GM19099 (cell line): ENCODE data around the gene TRO.

ENCODE experiments used
- POLR2A ChIP-seq: IDR thresholded peaks from 3 replicates; pipeline ENCODE4 v1.6.1; 2011; ENCODE audit warnings: low read depth; ENCODE audit not compliant: insufficient read length; ENCODE audit errors: extremely low read depth

The TRO gene

GRCh38 chrX:54920610-54921426, at the start of gene TRO:
Gene TRO, plus strand, starts transcription at chrX:54920824. Its CDS starts 1,423 bp downstream, at chrX:54922247.
- no peak for TF ChIP-seq POLR2A

DNA sequence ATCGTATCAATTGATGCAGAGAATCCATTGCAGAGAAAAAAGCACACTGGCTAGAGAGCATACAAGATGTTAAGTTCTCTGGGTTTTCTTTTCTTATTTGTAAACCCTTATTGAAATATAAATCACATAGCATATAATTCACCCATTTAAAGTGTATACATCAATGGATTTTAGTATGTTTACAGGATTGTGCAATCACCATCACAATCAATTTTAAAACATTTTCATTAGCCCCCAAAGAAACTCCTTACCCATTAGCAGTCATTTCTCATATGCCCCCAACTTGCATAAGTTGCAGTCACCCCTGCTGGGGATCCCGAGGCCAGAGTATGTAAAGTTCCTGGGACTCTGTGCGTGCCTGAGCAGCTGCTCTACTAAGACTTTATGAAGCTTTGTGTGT, 34.9 kb upstream of the TRO start:
- TF ChIP-seq POLR2A, result no peak

DNA sequence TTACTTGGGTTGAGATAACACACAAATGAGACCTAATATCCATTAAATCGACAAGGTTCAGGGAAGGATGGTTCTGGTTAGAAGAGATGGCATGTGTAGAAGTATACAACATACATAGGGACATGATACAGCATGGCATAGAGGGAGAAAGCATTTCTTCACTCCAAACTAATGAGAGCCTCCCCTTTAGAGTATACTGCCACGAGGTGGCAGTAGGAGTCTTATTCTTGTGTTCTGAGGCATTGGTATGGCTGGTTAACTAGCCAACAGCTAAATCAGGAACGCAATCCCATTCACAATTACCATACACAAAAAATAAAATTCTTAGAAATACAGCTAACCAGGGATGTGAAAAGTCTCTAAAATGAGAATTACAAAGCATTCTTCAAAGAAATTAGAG, 29.1 kb upstream of the TRO start:
- no peak for TF ChIP-seq POLR2A

GRCh38 chrX:54894159-54894558, 26.5 kb upstream of the TRO start:
- TF ChIP-seq POLR2A, result no peak

- no peak for TF ChIP-seq POLR2A
These were observed 10.7 kb upstream of the TRO start for GRCh38 chrX:54909941-54910340.

DNA sequence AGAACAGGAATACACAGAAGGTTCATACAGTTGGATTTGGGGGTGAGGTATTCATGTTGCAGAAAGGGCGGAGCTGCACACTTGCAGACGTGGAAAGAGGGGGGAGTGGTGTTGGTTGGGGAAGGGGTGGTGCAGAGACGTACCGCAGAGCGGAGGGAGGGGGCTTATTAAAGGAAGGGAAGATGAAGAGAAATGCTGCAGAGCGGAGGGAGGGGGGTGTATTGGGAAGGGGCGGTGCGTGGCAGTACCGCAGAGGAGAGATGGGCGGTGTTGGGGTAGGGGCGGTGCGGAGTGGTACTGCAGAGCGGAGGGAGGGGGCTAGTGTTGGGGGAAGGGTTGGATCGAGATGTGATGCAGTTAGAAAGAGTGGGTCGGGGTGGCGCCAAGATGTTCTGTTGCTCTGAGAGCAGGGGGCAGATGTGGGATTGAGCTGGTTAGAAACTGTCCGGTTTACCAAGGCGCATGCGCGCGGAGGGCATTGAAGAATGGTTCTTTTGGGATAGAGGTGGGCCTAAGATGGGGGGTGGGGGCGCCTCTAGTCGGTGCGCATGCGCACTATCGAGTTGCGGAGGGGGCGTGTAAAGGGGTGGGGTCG, 900 bp downstream of the TRO start:
- TF ChIP-seq POLR2A, result peak; percentile 31

- no peak for TF ChIP-seq POLR2A
These were observed 1.9 kb downstream of the TRO start for GRCh38 chrX:54922547-54922946.

GRCh38 chrX:54923376-54923775, 2.8 kb downstream of the TRO start:
- no peak for TF ChIP-seq POLR2A

GRCh38 chrX:54926978-54927377, 6.4 kb downstream of the TRO start:
- no peak for TF ChIP-seq POLR2A

DNA sequence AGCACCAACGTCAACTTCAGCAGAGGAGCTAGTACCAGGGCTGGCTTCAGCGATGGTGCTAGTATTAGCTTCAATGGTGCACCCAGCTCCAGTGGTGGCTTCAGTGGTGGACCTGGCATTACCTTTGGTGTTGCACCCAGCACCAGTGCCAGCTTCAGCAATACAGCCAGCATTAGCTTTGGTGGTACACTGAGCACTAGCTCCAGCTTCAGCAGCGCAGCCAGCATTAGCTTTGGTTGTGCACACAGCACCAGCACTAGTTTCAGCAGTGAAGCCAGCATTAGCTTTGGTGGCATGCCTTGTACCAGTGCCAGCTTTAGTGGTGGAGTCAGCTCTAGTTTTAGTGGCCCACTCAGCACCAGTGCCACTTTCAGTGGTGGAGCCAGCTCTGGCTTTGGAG, 8.3 kb downstream of the TRO start:
- no peak for TF ChIP-seq POLR2A

- no peak for TF ChIP-seq POLR2A
These were observed 9.8 kb downstream of the TRO start for GRCh38 chrX:54930291-54931049.

GRCh38 chrX:54931107-54931506, 10.5 kb downstream of the TRO start:
- TF ChIP-seq POLR2A, result no peak

- TF ChIP-seq POLR2A, result no peak
These were observed 12.7 kb downstream of the TRO start for GRCh38 chrX:54933150-54933826.

- TF ChIP-seq POLR2A, result no peak
These were observed 13.4 kb downstream of the TRO start for GRCh38 chrX:54934058-54934457.

GRCh38 chrX:54934890-54935289, 14.3 kb downstream of the TRO start:
- no peak for TF ChIP-seq POLR2A
